HEK293 (cell line): Measurements from ENCODE around the gene DCUN1D2.

Experiments
- CTCF ChIA-PET: fragments of 350-600 bp; formaldehyde crosslinking; extraction: SDS; loops from one replicate; lab custom pipeline; 2021; ENCODE audit warnings: antibody characterized with exemption; lab: Yijun Ruan, JAX
- POLR2A ChIA-PET: fragments of 300-600 bp; formaldehyde crosslinking; extraction: SDS; loops from one replicate; lab custom pipeline; 2020; ENCODE audit warnings: antibody characterized with exemption, inconsistent platforms; lab: Yijun Ruan, JAX
- H3K27ac ChIP-seq: fragments of 200-500 bp; sonication (Bioruptor generic); 2 replicates; pipeline ENCODE4 v1.5.1; 2014; ENCODE audit warnings: low read depth, low read length, control low read depth, inconsistent platforms; ENCODE audit errors: extremely low read depth
- H3K36me3 ChIP-seq, 2 experiments: fragments of 200-500 bp in 1 of 2; sonication (Bioruptor generic) in 1 of 2; 1 replicate in 1 of 2; 2 replicates in 1 of 2; pipeline ENCODE4 v1.5.1; 2014 to 2017; ENCODE audit warnings: inconsistent platforms in 2 of 2, low read length in 2 of 2; ENCODE audit not compliant: control insufficient read depth in 2 of 2, insufficient read depth in 1 of 2
- H3K4me1 ChIP-seq: fragments of 200-500 bp; sonication (Bioruptor generic); 2 replicates; pipeline ENCODE4 v1.5.1; 2014; ENCODE audit warnings: mild to moderate bottlenecking, low read length, inconsistent platforms; ENCODE audit not compliant: control insufficient read depth, insufficient read depth
- H3K4me3 ChIP-seq: 2 replicates; pipeline ENCODE4 v1.5.1; 2011; ENCODE audit warnings: low read depth, mild to moderate bottlenecking, control low read depth, low read length, moderate library complexity
- H3K9me3 ChIP-seq: fragments of 200-500 bp; sonication (Bioruptor generic); 2 replicates; pipeline ENCODE4 v1.5.1; 2014; ENCODE audit warnings: low read depth, low read length, inconsistent platforms; ENCODE audit not compliant: control insufficient read depth, insufficient read depth
- BCL6B ChIP-seq: fragments of 450-650 bp; formaldehyde crosslinking; IDR thresholded peaks from 2 replicates; pipeline ENCODE4 v1.5.1; 2017; ENCODE audit warnings: missing biosample characterization, missing genetic modification characterization
- CTCF ChIP-seq: fragments of 450-650 bp; formaldehyde crosslinking; IDR thresholded peaks from 2 replicates; pipeline ENCODE4 v1.5.1; 2016; ENCODE audit warnings: missing biosample characterization, missing genetic modification characterization
- HOXA7 ChIP-seq: sonication (generic); formaldehyde crosslinking; IDR thresholded peaks from 2 replicates; pipeline ENCODE4 v1.8.1; 2022; ENCODE audit warnings: missing genetic modification reagents, borderline replicate concordance
- MYNN ChIP-seq: fragments of 450-650 bp; formaldehyde crosslinking; IDR thresholded peaks from 2 replicates; pipeline ENCODE4 v1.5.1; 2016; ENCODE audit warnings: missing biosample characterization, missing genetic modification characterization, borderline replicate concordance
- PRDM2 ChIP-seq: fragments of 450-650 bp; formaldehyde crosslinking; IDR thresholded peaks from 2 replicates; pipeline ENCODE4 v1.5.1; 2016; ENCODE audit warnings: missing biosample characterization, missing genetic modification characterization, borderline replicate concordance
- RBAK ChIP-seq: fragments of 450-650 bp; formaldehyde crosslinking; IDR thresholded peaks from 2 replicates; pipeline ENCODE4 v1.5.1; 2016; ENCODE audit warnings: missing biosample characterization, missing genetic modification characterization
- WT1 ChIP-seq: fragments of 450-650 bp; formaldehyde crosslinking; IDR thresholded peaks from 2 replicates; pipeline ENCODE4 v1.5.1; 2016; ENCODE audit warnings: missing biosample characterization, missing genetic modification characterization
- ZBTB1 ChIP-seq: fragments of 450-650 bp; formaldehyde crosslinking; IDR thresholded peaks from 2 replicates; pipeline ENCODE4 v1.5.1; 2016; ENCODE audit warnings: missing biosample characterization, missing genetic modification characterization
- ZBTB49 ChIP-seq: fragments of 450-650 bp; formaldehyde crosslinking; IDR thresholded peaks from 2 replicates; pipeline ENCODE4 v1.5.1; 2016; ENCODE audit warnings: missing biosample characterization, missing genetic modification characterization, low read depth
- ZNF114 ChIP-seq: fragments of 450-650 bp; formaldehyde crosslinking; IDR thresholded peaks from 2 replicates; pipeline ENCODE4 v1.5.0; 2017; ENCODE audit warnings: missing biosample characterization, missing genetic modification characterization
- ZNF366 ChIP-seq: fragments of 450-650 bp; formaldehyde crosslinking; conservative IDR thresholded peaks from 2 replicates; pipeline ENCODE4 v1.5.1; 2016; ENCODE audit warnings: missing biosample characterization, missing genetic modification characterization
- ZNF398 ChIP-seq: fragments of 450-650 bp; formaldehyde crosslinking; IDR thresholded peaks from 2 replicates; pipeline ENCODE4 v1.5.1; 2017; ENCODE audit warnings: missing biosample characterization, missing genetic modification characterization
- ZNF514 ChIP-seq: fragments of 450-650 bp; formaldehyde crosslinking; IDR thresholded peaks from 2 replicates; pipeline ENCODE4 v1.5.1; 2016; ENCODE audit warnings: missing biosample characterization, missing genetic modification characterization
- ZNF571 ChIP-seq: fragments of 450-650 bp; formaldehyde crosslinking; IDR thresholded peaks from 2 replicates; pipeline ENCODE4 v1.5.0; 2017; ENCODE audit warnings: missing biosample characterization, missing genetic modification characterization
- ZNF585B ChIP-seq: fragments of 450-650 bp; formaldehyde crosslinking; IDR thresholded peaks from 2 replicates; pipeline ENCODE4 v1.5.1; 2016; ENCODE audit warnings: missing biosample characterization, missing genetic modification characterization
- ZNF623 ChIP-seq: fragments of 450-650 bp; formaldehyde crosslinking; IDR thresholded peaks from 2 replicates; pipeline ENCODE4 v1.5.1; 2016; ENCODE audit warnings: missing biosample characterization, missing genetic modification characterization
- ZNF670 ChIP-seq: fragments of 450-650 bp; formaldehyde crosslinking; IDR thresholded peaks from 2 replicates; pipeline ENCODE4 v1.5.1; 2016; ENCODE audit warnings: missing biosample characterization, missing genetic modification characterization, low read depth
- ZNF704 ChIP-seq: fragments of 450-650 bp; formaldehyde crosslinking; IDR thresholded peaks from 2 replicates; pipeline ENCODE4 v1.5.1; 2016; ENCODE audit warnings: missing biosample characterization, missing genetic modification characterization
- ZSCAN18 ChIP-seq: fragments of 450-650 bp; formaldehyde crosslinking; IDR thresholded peaks from 2 replicates; pipeline ENCODE4 v1.5.1; 2016; ENCODE audit warnings: missing biosample characterization, missing genetic modification characterization

DCUN1D2 gene

GRCh38 chr13:113499936-113500335 lies 9.4 kb upstream of the DCUN1D2 start:
- H3K4me1 ChIP-seq = no peaks in the 10 kb centered on the region
- H3K27ac ChIP-seq = no peak overlapping the region
- no peak overlapping the region for H3K4me3 ChIP-seq
- POLR2A ChIA-PET = no interaction called here
- H3K9me3 ChIP-seq = no peaks in the 10 kb centered on the region
- peaks cover 19 to 95% of the 10 kb centered on the region in 2 experiments for H3K36me3 ChIP-seq
- CTCF ChIA-PET = no interaction called here
- TF ChIP-seq HOXA7 (CRISPR knock-in tag) (no peak), ZNF585B (tag by site-specific recombination) (no peak), RBAK (tag by site-specific recombination) (no peak), WT1 (tag by site-specific recombination) (no peak), ZNF114 (tag by site-specific recombination) (no peak), BCL6B (no peak), ZNF704 (tag by site-specific recombination) (no peak), ZNF571 (tag by site-specific recombination) (no peak), MYNN (tag by site-specific recombination) (no peak), ZNF670 (tag by site-specific recombination) (no peak), CTCF (tag by site-specific recombination) (no peak), ZSCAN18 (tag by site-specific recombination) (no peak), ZBTB49 (tag by site-specific recombination) (no peak), ZBTB1 (no peak), ZNF514 (tag by site-specific recombination) (no peak), ZNF398 (tag by site-specific recombination) (no peak), ZNF623 (tag by site-specific recombination) (no peak), ZNF366 (tag by site-specific recombination) (no peak), PRDM2 (no peak)
